Colonic mucosa (tissue), 4 donors: ENCODE data around the gene ARMH3. TPM values are rescaled to one million over a fixed set of nuclear protein-coding genes. Genes with fewer than 3 reads are reported as not detected.
"Not testable (repeated sequence)": the region's sequence is repeated elsewhere in the genome, so short reads cannot be mapped to it uniquely, and the experiment has no call there.

ENCODE experiments used
- DNase-seq: peaks from one replicate; pipeline ENCODE4 v3.0.0-alpha.2; 2020
- H3K27ac ChIP-seq: fragments of 200-600 bp; one replicate; pipeline ENCODE4 v1.8.0; 2021
- H3K27me3 ChIP-seq: fragments of 200-600 bp; one replicate; pipeline ENCODE4 v1.8.0; 2021
- H3K36me3 ChIP-seq: fragments of 200-600 bp; one replicate; pipeline ENCODE4 v1.8.0; 2021
- H3K4me1 ChIP-seq: fragments of 200-600 bp; one replicate; pipeline ENCODE4 v1.8.0; 2021; ENCODE audit warnings: mild to moderate bottlenecking
- H3K4me3 ChIP-seq: fragments of 200-600 bp; one replicate; pipeline ENCODE4 v1.8.0; 2021
- H3K9ac ChIP-seq, 2 donors: one replicate each; pipeline ENCODE4 v1.7.0; 2013; ENCODE audit warnings: control low read depth in 2 of 2, low read depth in 2 of 2, low read length in 2 of 2
- H3K9me3 ChIP-seq: fragments of 200-600 bp; one replicate; pipeline ENCODE4 v1.8.0; 2021
- CTCF ChIP-seq: fragments of 200-600 bp; IDR thresholded peaks from one replicate; pipeline ENCODE4 v1.8.0; 2022; ENCODE audit warnings: antibody characterized with exemption, mild to moderate bottlenecking
- intact Hi-C: fragments of 100-400 bp; cut with DNase I; formaldehyde crosslinking; loops from one replicate; pipeline ENCODE4 v1.14.1; 2022
- total RNA-seq, 2 donors: library from RNA; stranded (reverse); fragmentation: NEBNext Ultra II Directional in 1 of 2; extraction: Animal tissue kit (Norgen Biotek cat#: 25700) in 1 of 2; gene quantifications; one replicate each; pipeline ENCODE4 v1.2.1, GENCODE V29; 2021
- donor health status: healthy.
- donor health status: DM: no; HTN: no; CAD: no.
- donor health status: DM: no; HTN: no; CAD: no.

The ARMH3 gene
- total RNA-seq, 2 donors from 2014 or later = 25.1 to 31.3 TPM

GRCh38 chr10:102038410-102038809, 17.6 kb downstream of the ARMH3 start:
- no peak for TF ChIP-seq CTCF
- no peak for DNase-seq
- intact Hi-C loops = no loop called here
- Histone ChIP-seq H3K27me3 (no peaks in the 10 kb centered on the region), H3K36me3 (no peaks in the 10 kb centered on the region), H3K9me3 (no peaks in the 10 kb centered on the region), H3K27ac (no peak overlapping the region), H3K4me3 (no peak overlapping the region), H3K9ac (no peak overlapping the region), H3K4me1 (no peaks in the 10 kb centered on the region)

- intact Hi-C loops = not testable (repeated sequence)
These were observed 20.2 kb downstream of the ARMH3 start for GRCh38 chr10:102035807-102036206.

GRCh38 chr10:102033787-102034186, 22.2 kb downstream of the ARMH3 start:
- no peaks in the 10 kb centered on the region for H3K36me3 ChIP-seq
- no peak for DNase-seq
- TF ChIP-seq CTCF = no peak
- H3K4me1 ChIP-seq = no peaks in the 10 kb centered on the region
- H3K27ac ChIP-seq = no peak overlapping the region
- H3K9ac ChIP-seq = no peak overlapping the region
- H3K27me3 ChIP-seq = no peaks in the 10 kb centered on the region
- intact Hi-C loops = no loop called here
- no peaks in the 10 kb centered on the region for H3K9me3 ChIP-seq
- H3K4me3 ChIP-seq = no peak overlapping the region

More at GRCh38 chr10:102035807-102036206, 20.2 kb downstream of the ARMH3 start:
- not testable (repeated sequence) for H3K4me1 ChIP-seq, H3K36me3 ChIP-seq, H3K9me3 ChIP-seq, H3K27ac ChIP-seq, DNase-seq, H3K9ac ChIP-seq, H3K4me3 ChIP-seq, H3K27me3 ChIP-seq

GRCh38 chr10:102027261-102027660, 28.7 kb downstream of the ARMH3 start:
- intact Hi-C loops = no loop called here
- Histone ChIP-seq H3K4me1 (no peaks in the 10 kb centered on the region), H3K27me3 (no peaks in the 10 kb centered on the region), H3K9me3 (no peaks in the 10 kb centered on the region), H3K36me3 (no peaks in the 10 kb centered on the region), H3K9ac (no peak overlapping the region), H3K4me3 (no peak overlapping the region), H3K27ac (no peak overlapping the region)
- no peak for DNase-seq
- no peak for TF ChIP-seq CTCF

GRCh38 chr10:102024799-102025198, 31.2 kb downstream of the ARMH3 start:
- no peak overlapping the region for H3K9ac ChIP-seq
- H3K9me3 ChIP-seq = no peaks in the 10 kb centered on the region
- no peak for DNase-seq
- no peaks in the 10 kb centered on the region for H3K4me1 ChIP-seq
- H3K4me3 ChIP-seq = no peak overlapping the region
- no peak overlapping the region for H3K27ac ChIP-seq
- H3K27me3 ChIP-seq = no peaks in the 10 kb centered on the region
- no peaks in the 10 kb centered on the region for H3K36me3 ChIP-seq
- no peak for TF ChIP-seq CTCF
- intact Hi-C loops = no loop called here

- Histone ChIP-seq H3K4me1 (no peaks in the 10 kb centered on the region), H3K27me3 (no peaks in the 10 kb centered on the region), H3K9me3 (no peaks in the 10 kb centered on the region), H3K27ac (no peak overlapping the region), H3K4me3 (no peak overlapping the region), H3K36me3 (peaks cover 6% of the 10 kb centered on the region), H3K9ac (no peak overlapping the region)
- no peak for TF ChIP-seq CTCF
- no peak for DNase-seq
- intact Hi-C loops = no loop called here
These were observed 35.0 kb downstream of the ARMH3 start for GRCh38 chr10:102020938-102021337.
